ENCODE measurements around the gene PCSK9.

DNA sequence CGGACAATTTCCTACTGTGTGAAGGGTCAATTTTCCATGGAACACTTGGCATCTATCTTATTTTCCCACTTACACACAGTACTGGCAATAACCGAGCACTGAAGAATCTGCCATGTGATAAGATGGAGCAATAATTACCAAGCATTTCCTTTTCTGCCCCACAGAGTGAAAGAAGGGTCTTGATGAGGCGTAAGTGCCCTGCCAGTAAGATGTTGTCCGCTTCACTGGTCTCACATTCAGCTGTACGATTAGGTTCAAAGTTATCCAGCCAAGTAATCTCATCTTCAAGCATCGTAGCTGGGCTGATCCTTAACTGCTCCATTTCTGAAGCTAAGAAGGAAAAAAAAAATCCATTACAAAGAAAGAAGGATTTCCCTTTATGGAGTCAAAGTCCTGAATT lies 67.8 kb downstream of the PCSK9 start:
- TF ChIP-seq, protein P1, sequence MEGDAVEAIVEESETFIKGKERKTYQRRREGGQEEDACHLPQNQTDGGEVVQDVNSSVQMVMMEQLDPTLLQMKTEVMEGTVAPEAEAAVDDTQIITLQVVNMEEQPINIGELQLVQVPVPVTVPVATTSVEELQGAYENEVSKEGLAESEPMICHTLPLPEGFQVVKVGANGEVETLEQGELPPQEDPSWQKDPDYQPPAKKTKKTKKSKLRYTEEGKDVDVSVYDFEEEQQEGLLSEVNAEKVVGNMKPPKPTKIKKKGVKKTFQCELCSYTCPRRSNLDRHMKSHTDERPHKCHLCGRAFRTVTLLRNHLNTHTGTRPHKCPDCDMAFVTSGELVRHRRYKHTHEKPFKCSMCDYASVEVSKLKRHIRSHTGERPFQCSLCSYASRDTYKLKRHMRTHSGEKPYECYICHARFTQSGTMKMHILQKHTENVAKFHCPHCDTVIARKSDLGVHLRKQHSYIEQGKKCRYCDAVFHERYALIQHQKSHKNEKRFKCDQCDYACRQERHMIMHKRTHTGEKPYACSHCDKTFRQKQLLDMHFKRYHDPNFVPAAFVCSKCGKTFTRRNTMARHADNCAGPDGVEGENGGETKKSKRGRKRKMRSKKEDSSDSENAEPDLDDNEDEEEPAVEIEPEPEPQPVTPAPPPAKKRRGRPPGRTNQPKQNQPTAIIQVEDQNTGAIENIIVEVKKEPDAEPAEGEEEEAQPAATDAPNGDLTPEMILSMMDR (IDR thresholded peaks at IDR 0.05; ENCODE audit: low read depth, low read length, missing input control), result no peak
- TF ChIP-seq, protein P2, sequence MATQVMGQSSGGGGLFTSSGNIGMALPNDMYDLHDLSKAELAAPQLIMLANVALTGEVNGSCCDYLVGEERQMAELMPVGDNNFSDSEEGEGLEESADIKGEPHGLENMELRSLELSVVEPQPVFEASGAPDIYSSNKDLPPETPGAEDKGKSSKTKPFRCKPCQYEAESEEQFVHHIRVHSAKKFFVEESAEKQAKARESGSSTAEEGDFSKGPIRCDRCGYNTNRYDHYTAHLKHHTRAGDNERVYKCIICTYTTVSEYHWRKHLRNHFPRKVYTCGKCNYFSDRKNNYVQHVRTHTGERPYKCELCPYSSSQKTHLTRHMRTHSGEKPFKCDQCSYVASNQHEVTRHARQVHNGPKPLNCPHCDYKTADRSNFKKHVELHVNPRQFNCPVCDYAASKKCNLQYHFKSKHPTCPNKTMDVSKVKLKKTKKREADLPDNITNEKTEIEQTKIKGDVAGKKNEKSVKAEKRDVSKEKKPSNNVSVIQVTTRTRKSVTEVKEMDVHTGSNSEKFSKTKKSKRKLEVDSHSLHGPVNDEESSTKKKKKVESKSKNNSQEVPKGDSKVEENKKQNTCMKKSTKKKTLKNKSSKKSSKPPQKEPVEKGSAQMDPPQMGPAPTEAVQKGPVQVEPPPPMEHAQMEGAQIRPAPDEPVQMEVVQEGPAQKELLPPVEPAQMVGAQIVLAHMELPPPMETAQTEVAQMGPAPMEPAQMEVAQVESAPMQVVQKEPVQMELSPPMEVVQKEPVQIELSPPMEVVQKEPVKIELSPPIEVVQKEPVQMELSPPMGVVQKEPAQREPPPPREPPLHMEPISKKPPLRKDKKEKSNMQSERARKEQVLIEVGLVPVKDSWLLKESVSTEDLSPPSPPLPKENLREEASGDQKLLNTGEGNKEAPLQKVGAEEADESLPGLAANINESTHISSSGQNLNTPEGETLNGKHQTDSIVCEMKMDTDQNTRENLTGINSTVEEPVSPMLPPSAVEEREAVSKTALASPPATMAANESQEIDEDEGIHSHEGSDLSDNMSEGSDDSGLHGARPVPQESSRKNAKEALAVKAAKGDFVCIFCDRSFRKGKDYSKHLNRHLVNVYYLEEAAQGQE (IDR thresholded peaks at IDR 0.05), result no peak
- TF ChIP-seq GABPA (IDR thresholded peaks at IDR 0.05 in 1 of 2, conservative IDR thresholded peaks at IDR 0.05 in 1 of 2), result no peak
- TF ChIP-seq RAD21 (IDR thresholded peaks at IDR 0.05), result no peak
- TF ChIP-seq JUND (IDR thresholded peaks at IDR 0.05), result no peak
- no peak for TF ChIP-seq YY1 (IDR thresholded peaks at IDR 0.05)
- no peak for TF ChIP-seq EGR1 (IDR thresholded peaks at IDR 0.05; ENCODE audit: low read depth in 2 of 2)
- no peak for TF ChIP-seq FOXA1 (IDR thresholded peaks at IDR 0.05)
- TF ChIP-seq, protein P3, sequence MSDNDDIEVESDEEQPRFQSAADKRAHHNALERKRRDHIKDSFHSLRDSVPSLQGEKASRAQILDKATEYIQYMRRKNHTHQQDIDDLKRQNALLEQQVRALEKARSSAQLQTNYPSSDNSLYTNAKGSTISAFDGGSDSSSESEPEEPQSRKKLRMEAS (IDR thresholded peaks at IDR 0.05), result no peak
- no peak for TF ChIP-seq NR2F2 (IDR thresholded peaks at IDR 0.05)
- no peak for TF ChIP-seq TAF1 (conservative IDR thresholded peaks at IDR 0.05)

Data from liver (tissue), 3 donors.